GM19328 (cell line): ENCODE results near the gene PHKB.
"Not testable (repeated sequence)": the region's sequence is repeated elsewhere in the genome, so short reads cannot be mapped to it uniquely, and the experiment has no call there.

ENCODE experiments used
- ATAC-seq: cut with Tn5 transposase; IDR thresholded peaks from one replicate; pipeline ENCODE4 v1.9.1; 2021; ENCODE audit warnings: mild to moderate bottlenecking, moderate library complexity; ENCODE audit not compliant: unreplicated experiment

Gene PHKB

DNA sequence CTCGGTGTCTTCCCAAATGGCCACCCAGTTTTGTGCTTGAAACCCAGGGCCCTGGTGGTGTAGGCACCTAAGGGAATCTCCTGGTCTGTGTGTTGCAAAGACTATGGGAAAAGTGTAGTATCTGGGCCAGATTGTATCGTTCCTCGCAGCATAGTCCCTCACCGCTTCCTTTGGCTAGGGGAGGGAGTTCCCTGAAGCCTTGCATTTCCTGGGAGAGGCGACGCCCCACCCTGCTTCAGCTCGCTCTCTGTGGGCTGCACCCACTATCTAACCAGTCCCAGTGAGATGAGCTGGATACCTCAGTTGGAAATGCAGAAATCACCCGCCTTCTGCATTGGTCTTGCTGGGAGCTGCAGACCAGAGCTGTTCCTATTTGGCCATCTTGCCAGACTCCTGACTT is 93.5 kb downstream of the PHKB start:
- not testable (repeated sequence) for ATAC-seq

DNA sequence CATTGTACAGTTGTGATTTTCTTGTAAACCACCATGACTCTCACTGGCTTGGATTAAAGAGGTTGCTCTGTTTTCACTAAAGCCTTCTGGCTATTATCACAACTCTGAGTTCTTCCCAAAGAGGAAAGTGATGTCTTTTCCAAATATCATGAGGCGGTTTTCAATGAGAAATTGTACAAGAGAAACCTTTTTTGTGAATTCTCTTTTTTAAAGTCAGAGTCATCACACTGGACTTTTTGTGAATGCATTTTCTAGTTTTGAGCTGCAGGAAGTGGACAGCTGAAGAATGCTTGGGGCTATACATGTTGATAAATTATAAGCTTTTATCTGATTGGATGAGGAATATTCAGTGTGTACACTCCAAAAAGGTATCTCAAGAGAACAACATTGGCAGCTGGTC is 100.2 kb downstream of the PHKB start:
- no peak for ATAC-seq

DNA sequence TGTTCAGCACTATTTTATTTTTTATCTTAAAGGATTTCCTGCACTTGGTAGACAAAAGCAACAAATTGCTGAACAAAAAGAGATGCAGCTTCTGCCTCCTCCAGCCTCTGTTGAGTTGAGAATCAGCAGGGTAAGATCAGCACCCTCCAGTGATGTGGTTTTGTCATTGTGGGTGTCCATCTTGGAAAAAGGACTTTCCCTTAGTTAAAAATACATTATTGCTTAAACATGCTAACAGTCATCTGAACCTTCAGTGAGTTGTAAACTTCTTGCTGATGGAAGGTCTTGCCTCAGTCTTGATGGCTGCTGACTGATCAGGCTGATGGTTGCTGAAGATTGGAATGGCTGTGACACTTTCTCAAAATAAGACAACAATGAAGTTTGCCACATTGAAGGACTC is 101.2 kb downstream of the PHKB start:
- ATAC-seq: no peak

DNA sequence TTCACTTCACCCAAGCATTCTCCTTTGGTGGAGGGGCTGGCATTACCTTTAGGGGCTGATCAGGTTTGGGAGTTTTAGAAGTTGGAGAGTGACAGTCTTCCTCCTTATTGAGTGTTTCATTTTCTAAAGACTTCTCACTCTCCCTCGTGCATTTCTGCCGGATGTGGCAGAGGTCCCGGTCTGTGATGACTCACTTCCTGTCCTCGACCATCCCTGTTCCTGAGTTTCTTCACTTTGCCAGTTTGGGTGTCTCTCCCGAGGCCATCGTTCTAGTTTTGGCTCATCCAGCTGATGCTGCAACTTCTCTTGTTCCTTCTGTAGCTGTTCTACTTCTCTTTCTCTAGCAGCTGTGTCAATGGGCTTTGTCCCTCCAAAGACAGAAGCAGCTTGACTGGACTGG is 104.3 kb downstream of the PHKB start:
- ATAC-seq: no peak

DNA sequence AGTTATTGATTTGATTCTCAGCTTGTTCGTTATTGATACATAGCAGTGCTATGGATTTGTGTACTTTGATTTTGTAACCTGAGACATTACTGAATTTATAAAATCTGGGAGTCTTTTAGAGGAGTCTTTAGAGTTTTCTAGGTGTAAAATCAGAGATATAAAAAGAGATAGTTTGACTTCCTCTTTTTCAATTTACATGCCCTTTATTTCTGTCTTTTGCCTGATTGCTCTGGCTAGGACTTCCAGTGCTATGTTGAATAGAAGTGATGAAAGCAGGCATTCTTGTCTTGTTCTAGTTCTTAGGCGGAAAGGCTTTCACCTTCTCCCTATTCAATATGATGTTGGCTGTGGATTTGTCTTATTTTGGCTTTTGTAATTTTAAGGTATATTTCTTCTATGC is 106.2 kb downstream of the PHKB start:
- ATAC-seq: no peak

DNA sequence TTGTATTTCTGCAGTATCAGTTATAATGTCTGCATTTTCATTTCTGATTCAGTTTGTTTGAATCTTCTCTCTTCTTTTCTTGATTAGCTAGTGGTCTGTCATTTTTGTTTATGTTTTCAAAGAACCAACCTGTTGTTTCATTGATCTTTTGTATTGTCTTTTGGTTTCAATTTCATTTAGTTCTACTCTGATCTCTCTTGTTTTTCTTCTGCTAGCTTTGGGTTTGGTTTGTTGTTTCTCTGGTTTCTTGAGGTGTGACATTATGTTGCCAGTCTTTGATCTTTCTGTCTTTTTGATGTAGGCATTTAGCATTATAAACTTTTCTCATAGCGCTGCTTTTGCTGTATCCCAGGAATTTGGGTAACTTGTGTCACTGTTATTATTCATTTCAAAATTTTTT is 107.2 kb downstream of the PHKB start:
- ATAC-seq: no peak

DNA sequence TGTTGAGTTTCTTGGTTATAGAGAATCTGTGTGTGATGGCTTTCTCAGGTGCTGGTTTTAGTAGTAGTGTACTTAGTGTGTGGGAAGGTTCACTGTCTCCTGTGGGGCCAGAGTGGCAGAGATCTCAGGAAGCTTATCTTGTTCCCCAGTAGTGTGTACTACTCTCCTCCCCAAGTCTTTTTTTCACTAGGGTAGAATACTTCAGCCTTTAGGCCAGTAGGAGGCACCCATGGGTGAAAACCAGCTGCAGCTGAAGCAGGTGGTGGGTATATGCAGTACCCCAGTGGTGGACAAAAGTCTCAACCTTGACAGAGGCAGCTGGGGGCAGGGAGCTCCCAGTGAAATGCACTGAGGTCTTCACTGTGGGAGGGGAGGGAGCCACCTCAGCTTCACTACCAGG is 109.9 kb downstream of the PHKB start:
- ATAC-seq: no peak

DNA sequence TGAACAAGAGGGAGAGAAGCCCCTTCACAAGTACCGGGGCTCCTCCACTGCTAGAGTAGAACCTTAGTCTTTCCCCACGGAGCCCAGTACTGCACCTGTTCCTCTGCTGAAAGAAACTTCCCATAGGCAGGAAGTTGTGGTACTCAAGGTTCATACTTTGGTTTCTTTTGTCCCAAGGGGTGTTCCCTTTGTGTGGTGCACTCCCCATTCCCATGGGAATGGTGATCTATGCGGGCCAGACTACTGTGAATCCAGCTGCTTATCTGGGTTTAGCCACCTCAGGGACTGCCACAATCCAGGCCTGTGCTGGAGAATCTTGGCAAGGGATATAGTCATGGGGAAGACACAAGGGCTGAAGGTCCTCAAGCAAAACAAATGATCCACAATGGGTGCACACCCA is 110.6 kb downstream of the PHKB start:
- ATAC-seq: no peak

DNA sequence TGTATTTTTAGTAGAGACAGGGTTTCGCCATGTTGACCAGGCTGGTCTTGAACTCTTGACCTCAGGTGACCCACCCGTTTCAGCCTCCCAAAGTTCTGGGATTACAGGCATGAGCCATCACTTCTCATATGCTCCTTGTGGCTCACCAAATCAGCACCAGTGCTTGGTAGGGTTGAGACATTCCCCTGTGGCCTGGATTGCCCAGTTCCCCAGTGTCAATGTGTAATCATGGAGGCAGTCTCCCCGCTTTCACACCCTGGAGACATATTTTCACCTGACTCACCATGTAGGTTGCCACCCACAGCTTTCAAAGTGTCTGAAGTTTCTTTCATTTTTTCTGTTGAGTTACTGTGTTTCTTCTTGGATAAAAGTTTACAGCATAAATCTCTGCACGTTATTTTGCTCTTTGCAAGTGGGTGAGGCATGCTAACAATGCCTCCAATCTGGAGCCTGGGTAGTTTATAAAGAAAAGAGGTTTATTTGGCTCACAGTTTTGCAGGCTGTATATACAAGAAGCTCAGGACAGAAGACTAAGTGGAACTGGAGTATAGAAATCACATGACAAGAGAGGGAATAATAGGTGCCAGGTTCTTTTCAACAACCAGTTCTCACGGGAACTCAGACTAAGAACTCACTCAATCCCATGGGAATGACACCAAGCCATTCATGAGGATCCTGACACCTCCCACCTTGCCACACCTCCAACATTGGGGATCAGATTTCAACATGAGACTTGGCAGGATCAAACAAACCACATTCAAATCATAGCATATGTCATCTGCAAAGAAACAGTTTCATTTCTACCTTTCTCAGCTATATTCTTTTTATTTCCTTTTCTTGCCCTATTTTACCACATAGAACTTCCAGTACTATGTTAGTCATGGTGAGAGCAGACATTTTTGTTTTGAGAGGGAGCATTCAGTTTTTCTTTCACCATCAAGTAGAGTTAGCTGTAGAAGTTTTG is 113.2 kb downstream of the PHKB start:
- no peak for ATAC-seq

DNA sequence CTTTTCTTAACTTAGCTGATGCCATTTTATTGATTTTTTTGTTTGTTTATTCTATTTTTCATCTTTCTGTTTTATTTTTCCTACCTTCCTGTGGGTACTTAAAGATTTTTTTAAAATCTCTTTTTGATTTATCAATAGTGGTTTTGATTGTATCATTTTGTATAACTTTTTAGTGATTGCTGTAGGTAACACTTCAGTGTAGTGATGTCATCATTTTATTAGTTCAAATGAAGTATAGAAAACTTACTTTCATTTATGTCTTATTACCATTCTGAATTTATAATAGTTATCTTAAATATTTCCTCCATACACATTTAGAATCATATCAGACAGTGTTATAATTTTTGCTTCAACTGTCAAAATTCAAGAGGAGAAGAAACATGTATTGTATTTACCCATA is 115.9 kb downstream of the PHKB start:
- ATAC-seq: no peak

DNA sequence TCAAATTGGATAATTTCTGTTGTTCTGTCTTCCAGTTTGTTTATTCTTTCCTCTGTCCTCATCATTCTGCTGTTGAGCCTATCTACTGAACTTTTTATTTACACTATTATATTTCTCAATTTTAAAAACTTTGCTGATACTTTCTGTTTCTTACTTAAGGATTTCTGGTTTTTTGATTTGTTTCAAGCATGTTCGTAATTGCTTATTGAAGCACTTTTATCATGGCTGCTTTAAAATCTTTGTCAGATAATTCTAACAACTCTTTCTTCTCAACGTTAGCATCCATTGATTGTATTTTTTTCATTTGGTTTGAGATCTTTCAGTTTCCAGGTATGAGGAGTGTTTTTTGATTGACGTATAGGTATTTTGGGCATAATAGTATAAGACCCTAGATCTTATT is 116.9 kb downstream of the PHKB start:
- ATAC-seq: no peak

DNA sequence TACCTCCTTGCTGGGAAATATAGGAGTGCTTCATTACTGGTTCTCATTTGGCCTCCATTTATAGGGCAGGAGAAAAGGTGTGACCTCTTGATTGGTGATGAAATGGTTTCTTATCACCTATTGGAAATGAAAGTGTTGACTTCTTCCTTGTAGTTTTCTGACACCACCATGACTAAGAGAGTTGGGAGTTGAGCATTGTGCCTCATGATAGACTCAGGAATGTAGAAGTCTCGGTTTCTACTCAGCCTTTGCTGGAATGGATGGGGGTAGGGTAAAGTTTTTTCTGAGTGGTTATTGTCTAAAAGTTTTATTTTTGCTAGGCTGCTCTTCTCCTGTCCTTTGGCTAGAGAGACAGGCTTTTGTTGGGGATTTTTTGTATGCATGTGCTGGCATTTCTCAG is 117.4 kb downstream of the PHKB start:
- ATAC-seq: no peak

DNA sequence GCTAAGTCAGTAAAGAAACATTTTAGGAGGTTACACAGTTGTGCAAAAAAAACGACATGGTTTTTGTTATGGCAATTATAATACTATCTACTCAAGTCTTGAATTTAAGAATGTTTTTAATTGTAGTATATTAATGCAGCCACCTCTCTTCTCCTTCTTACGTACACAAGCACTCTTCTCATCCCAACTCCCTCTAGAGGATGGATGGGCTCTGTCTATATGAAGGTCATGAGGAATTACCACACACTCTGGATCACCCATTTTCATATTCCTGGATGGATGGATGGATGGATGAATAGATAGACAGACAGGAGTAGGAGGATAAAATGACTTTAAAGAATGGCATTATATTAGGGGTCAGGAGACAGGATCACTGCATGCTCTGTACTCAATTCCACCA is 120.0 kb downstream of the PHKB start:
- no peak for ATAC-seq

DNA sequence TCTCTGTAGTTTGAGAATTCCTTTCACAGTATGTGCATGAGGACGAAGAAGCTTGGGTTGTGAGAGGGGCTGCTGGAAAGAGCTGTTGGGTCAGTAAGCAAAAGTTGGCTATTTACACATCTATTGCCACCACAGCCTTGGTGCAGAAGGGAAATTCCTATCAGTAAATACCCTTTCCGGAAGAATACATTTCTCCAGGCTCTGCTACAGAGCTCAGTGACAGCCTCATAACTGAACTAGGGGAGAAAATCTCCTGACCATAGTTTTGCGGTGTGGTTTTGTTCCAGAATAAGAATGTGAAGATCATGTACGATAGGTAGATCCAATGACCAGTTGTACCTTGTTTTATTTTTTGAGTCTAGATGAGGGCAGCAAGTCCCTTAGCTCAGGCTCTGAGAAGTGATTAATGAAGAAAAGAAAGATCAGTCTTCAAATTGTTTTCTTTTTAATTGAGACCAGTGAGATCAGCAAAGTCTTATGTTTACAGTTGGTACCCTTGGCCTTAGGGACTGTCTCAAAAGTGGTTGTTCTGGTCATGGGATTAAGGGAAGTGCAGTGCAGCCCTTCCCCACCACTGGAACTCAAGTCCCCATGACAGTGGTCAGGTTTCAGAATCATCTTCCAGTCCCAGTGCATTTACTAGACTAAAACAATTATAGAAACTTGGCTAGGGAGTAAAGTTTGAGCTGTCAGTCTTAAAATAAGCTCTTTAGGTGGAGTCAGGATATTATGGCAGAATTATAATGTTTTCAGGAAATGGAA is 123.5 kb downstream of the PHKB start:
- no peak for ATAC-seq

DNA sequence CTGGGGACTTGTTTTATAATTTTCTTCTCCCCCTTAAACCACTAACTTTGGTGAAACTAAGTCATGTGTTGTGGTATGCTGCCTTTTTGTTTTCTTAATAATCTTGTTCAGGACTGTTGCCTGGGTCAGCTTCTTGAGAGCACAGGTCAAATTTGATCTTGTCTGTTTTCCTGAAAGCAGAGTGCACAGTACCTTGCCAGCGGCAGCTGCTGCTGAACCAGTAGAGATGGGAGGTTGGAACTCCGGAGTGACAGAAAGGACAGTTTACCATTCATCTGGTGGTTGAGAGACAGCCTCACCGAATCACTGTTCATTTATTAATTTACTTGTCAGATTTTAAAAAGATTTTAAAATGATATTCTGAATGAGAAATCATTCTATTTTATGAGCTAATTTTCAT is 125.0 kb downstream of the PHKB start:
- ATAC-seq: no peak

DNA sequence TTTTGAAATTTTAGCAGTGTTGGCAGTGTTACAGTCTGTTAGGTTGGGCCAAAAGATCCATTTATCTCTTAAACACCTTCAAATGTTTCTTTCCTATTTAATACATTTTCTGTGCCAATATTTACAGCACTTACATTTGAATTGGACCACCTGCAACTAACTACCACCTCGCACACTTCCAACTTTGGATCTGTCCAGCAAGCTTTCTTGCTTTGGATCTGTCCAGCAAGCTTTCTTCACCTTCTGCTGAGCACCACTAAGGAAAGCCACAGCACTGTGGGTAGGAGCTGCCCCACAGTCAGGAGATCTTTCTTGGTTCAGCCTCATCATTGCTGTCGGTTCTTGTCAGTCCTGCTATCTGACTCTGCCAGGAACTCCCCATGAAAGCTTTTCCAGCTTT is 129.3 kb downstream of the PHKB start:
- ATAC-seq: no peak

DNA sequence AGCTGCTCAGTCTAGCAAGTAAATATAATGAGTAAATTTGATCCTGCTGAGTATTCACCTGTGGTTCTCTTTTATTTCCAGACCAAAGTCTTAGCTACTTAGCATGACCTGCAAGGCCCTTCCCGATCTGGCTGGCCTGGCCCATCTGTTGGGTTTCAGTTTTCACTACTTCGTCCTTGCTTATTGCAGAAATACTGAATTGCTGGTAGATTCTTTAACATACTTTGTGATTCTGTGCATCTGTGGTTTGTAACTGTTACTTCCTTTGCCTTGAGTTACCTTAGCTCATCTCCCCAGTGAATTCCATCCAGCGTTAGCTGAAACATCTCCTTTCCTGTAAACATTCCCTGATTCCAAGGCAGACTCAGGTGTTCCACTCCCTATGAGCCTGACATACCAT is 131.1 kb downstream of the PHKB start:
- ATAC-seq: no peak

DNA sequence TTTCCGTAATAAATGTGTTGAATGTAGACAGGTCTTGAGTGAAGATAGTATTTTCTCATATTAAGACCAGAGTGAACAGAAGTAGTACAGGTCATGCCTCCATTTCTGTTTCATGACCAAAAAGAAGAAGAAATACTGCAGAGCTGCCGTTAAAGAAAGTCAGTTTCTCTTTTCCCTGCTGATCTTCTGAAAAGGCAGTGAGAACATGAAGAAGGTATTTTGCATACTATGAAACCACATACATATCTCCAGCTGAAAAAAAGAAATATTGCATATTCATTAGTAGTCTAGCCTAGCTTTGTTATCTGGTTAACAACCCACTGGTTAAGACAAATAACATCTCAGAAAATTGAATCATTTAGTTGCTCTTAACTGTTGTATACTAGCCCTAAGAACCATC is 138.4 kb downstream of the PHKB start:
- no peak for ATAC-seq

DNA sequence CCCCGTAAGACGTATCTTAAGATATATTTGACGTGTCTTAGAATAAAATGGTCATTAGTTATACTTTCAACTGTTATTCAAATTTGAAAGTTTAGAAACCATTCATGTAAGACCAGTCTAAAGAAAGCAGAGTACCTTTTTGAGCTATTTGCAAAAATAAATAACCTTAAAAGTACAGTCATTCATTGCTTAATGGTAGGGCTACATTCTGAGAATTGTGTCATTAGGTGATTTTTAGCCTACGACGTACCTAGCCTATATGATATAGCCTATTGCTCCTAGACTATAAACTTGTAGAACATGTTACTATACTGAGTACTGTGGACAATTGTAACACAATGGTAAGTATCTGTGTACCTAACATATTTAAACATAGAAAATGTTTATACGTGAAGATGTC is 139.2 kb downstream of the PHKB start:
- ATAC-seq: no peak

DNA sequence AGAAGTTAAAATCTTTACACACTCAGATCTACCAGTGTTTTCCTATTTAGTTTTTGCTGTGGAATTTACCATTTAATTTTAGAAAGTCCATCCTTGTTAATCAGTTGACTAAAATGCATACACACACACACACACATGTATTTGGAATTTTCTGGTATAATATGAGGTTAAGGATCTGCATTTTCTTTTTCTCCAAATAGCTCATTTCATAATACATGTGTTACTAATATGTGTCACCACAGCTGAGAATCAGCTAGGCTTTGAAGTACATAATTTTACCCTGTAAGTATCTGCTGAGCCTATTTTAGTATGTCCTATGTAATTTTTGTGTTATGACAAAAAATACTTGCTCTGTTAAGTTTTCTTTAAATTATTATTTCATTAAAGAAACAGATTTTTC is 143.2 kb downstream of the PHKB start:
- no peak for ATAC-seq

DNA sequence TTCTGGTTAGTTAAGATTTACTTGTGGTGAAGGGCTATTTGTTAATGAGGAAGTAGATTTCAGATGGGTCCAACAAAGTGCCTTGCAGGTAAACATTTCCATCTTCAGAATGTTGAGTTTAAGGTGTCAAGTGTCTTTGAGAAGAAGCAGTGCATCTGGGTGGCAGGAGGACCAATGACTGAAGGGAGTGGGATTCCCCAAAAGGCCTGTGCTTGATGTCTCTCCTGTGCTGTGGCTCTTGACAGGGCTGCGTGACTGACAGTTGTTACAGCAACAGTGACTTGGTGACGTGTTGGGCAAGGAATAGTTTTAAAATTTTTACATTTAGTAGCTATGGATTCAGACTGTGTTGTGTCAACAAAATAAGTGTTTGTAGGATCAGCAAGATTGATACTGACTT is 149.9 kb downstream of the PHKB start:
- no peak for ATAC-seq

DNA sequence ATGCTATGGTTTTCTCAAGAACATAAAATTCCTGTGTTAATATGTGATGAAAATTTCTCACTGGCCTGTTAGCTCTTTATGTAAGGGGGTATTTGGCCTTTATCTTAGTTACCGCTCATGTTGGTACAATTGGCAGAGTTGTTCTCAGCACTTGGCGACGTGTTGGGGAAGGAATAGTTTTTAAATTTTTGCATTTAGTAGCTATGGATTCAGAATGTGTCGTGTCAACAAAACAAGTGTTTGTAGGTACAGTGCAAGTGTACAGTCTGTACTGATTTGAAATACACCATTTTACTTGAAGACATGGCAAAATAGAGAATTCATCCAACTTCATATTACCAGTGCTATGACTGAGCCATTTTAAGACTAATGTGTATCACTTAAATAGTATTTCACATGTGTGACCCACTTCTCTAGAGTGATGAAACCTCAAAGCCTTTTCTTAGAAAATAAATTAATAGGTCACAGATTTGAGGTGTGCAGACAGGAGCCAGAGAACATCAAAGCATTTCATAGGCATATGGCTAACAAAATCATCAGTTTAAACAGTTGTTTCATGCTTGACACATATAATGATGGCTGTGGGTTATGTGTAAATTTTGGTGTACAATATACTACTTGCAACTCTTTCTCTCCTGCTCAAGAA is 150.8 kb downstream of the PHKB start:
- no peak for ATAC-seq
